Activated naive CD4-positive, alpha-beta T cell treated with anti-CD3 and anti-CD28 coated beads, Interleukin-2, amount 50 U/mL, for 16 hours (primary cell): ENCODE measurements around the gene EFNA4.

ENCODE experiments used
- DNase-seq: peaks from one replicate; pipeline ENCODE4 v3.0.0-alpha.2; 2020

The EFNA4 gene

GRCh38 chr1:155063550-155064110 lies at the start of gene EFNA4:
TSS of gene EFNA4 (plus strand) at chr1:155063740. CDS start at chr1:155063824, 84 bp downstream.
- peak; percentile 87 for DNase-seq

DNA sequence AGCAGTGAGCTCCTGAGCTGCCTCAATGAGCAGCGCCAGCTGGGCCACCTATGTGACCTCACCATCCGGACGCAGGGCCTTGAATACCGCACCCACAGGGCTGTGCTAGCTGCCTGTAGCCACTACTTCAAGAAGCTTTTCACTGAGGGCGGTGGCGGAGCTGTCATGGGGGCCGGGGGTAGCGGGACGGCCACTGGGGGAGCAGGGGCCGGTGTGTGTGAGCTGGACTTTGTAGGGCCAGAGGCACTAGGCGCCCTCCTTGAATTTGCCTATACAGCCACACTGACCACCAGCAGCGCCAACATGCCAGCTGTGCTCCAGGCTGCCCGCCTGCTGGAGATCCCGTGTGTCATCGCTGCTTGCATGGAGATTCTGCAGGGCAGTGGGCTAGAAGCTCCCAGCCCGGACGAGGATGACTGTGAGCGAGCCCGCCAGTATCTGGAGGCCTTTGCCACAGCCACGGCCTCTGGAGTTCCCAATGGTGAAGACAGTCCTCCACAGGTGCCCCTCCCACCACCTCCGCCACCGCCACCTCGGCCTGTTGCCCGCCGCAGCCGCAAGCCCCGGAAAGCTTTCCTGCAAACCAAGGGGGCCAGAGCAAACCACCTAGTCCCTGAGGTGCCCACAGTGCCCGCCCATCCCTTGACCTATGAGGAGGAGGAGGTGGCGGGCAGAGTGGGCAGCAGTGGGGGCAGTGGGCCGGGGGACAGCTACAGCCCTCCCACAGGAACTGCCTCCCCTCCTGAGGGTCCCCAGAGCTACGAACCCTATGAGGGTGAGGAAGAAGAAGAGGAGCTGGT lies 48.6 kb upstream of the EFNA4 start:
- peak; percentile 7 for DNase-seq

DNA sequence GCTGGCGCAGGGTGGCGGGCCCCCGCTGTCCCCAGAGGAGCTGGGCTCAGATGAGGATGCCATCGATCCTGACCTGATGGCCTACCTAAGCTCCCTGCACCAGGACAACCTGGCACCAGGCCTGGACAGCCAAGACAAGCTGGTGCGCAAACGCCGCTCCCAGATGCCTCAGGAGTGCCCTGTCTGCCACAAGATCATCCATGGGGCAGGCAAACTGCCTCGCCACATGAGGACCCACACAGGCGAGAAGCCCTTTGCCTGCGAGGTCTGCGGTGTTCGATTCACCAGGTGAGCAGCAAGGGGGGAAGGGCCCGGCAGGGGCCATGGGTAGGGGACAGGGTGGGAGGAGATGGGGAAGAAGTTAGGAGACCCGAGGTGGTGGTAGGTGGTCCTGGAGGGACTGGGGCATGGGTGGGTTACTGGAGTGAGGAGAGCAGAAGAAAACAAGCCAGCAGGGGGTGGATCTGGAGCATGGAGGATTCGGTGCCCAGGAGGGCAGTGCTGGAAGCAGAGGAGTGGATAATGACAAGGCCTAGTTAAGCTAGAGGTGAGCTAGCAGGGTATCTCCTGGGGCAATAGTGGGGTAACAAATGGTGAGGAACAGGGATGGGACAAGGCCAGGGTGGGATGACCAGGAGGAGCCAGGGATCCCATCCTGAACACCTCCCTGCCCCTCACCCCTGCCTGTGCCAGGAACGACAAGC lies 47.9 kb upstream of the EFNA4 start:
- no peak for DNase-seq

GRCh38 chr1:155016231-155016831 lies 47.2 kb upstream of the EFNA4 start:
- no peak for DNase-seq

GRCh38 chr1:155017041-155017945 lies 46.2 kb upstream of the EFNA4 start:
- DNase-seq = peak; percentile 95

DNA sequence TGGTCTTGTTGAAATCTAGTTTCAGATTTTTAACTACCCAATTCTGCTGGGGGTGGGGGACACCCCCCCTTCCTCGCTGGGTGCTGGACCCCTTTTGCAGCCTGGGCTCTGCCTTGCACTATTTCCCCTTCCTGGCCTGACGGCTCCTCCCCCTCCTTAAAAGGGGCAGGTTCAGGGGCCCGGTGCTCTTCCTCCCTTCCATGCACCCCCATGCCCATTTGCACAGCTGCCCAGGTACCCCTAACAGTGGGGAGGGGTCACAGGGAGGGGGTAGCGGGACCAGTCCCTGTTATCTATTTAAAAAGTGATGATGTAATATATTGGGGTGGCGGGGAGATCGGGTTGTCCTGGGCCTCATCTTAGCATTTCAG lies 45.6 kb upstream of the EFNA4 start:
- no peak for DNase-seq

DNA sequence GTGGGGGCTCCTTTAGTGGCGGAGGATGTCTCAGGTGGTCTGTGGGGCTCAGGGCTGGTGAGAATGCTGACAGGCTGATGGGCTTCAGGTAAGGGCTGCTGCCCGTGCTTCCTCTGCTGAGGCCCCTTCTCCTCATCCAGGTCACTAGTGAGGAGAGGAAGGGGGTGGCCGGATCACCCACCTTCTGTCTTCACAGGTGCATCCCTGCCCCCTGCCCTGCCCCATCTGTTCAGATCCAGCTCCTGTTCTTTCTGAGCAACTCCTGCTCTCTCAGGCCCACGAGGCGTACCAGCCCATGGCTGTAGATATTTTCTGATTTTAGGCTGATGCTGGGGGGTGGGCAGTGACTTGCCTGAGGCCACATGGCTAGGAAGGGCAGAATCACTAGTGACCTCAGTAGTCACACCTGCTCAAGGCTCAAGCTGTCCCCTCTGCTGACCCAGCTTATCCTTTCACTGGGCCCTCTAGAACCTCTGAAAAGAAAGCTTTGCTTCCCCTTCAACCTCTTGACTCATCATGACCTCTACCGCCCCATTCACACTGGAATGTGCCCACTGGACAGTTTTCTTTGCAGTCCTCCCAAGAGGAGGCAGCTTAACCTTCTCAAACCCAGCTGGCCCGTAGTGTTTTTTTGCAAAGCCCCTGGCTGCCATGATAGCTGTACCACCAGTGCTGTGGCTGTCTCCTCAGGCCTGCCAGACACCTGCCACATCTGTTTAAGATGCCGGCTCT lies 44.8 kb upstream of the EFNA4 start:
- DNase-seq = no peak

- no peak for DNase-seq
These were observed 43.9 kb upstream of the EFNA4 start for GRCh38 chr1:155019377-155020245.

DNA sequence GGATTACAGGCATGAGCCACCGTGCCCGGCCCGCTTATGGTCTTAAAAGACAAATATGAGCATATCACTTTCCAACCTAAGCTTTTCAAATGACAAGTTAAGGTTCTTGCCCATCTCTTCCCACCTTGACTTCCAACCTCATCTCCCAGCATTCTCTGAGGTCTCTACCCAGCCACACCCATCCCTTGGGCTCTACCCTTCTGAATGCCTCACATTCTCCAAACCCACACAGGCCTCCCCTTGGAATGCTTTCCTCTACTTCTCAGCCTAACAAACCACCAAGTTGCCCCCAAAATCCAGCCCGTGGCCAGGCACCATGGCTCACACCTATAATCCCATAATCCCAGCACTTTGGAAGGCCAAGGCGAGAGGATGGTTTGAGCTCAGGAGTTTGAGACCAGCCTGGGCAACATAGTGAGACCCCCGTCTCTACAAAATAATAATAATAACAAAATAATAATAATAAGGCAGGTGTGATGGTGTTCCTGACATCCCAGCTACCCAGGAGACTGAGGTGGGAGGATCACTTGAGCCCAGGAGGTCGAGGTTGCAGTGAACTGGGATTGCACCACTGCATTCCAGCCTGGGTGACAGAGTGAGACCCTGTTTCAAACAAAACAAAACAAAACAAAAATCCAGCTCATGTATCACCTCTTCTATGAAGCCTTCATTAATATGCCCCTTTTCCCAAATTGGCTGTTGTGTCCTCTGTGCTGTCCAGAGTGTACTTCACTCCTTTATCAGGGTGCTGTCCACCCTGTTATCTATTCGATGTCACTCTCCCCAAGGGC lies 41.2 kb upstream of the EFNA4 start:
- no peak for DNase-seq

- DNase-seq = no peak
These were observed 40.7 kb upstream of the EFNA4 start for GRCh38 chr1:155022927-155023236.

DNA sequence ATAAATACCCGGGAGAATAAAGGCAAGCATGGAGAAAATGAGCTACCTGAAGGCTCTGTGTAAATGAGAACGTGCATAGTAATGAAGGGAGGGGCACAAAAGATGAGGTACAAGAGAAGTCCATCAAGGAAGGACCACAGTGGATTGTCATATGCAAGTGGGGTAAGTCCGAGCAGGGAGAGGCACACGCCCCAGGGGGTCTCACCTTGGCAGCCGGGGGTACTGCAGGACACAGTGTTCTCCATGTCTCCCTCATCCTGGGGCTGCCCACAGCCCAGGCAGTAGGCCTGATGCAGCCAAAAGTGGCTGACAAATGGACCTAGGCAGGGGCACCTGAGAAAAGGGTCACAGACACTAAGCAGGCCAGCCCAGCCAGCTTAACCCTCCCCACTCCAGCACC lies 39.9 kb upstream of the EFNA4 start:
- no peak for DNase-seq

- DNase-seq = no peak
These were observed 39.2 kb upstream of the EFNA4 start for GRCh38 chr1:155024315-155024714.

GRCh38 chr1:155026154-155026553 lies 37.4 kb upstream of the EFNA4 start:
- DNase-seq = no peak

GRCh38 chr1:155026588-155026987 lies 37.0 kb upstream of the EFNA4 start:
- DNase-seq = no peak

DNA sequence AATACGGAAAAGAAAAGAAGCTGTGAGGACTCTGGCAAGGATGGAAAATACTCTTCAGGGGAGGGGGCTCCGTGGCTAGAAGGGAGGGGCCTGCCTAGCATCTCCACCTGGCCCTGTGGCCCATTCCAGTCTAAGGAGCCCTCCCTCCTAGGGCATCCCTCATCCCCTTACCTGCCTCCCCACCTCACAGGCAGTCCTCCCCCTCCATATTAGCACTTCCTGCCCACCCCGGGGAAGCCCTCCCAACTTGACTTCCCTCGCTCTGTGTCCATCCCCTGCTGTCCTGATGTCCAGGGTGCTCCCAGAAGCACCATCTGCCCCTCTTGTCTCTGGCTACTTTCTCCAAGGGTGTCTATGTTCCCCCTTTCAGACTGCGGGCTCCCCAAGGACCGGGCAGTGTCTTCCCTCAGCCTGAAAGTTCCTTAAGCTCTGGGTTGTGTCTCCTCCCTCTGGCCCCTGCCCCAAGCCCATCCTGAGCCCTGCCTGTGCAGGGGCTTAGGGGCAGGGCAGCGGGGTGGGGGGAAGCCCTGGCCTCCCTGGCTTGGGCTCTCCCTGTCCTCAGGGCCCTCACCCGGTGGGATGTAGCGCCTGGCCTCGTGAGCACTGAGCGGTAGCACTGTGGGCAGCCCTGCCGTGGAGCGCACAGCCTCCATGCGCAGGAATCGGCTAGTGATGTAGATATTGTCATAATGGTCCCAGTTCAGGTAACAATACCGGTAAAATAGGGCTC lies 33.9 kb upstream of the EFNA4 start:
- DNase-seq = no peak

DNA sequence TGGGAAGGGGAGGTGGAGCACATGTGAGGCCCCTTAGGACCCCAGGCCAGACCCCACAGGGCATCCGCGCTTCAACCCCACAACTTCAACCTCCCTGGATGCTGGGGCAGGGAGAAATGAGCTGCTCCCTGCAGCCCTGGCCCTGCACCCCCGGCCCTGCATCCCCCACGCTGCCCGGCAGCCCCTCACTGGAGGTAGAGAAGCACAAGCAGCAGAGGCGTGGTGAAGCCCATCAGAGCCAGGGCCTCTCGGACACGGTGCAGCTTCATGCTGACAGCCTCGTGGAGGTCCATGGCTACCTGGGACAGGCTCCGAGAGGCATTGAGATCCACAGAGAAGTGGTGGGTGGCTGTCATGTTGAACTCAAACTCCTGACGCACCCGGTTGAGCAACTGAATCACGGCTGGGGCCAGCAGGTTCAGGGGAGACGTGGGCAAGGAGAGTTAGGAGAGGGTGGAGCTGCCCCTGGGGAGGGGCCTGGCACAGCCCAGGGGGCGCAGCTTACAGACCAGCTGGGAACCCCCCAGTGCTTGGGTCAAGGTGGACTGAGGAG lies 33.2 kb upstream of the EFNA4 start:
- no peak for DNase-seq

GRCh38 chr1:155030899-155031298 lies 32.6 kb upstream of the EFNA4 start:
- no peak for DNase-seq

- no peak for DNase-seq
These were observed 30.7 kb upstream of the EFNA4 start for GRCh38 chr1:155032886-155033285.

- no peak for DNase-seq
These were observed 30.0 kb upstream of the EFNA4 start, which contains the start of the genes DCST1 and DCST2 for GRCh38 chr1:155033524-155033923. TSS of gene DCST1 (plus strand) at chr1:155033824. CDS start at chr1:155034037, 213 bp downstream. TSS of gene DCST2 (minus strand) at chr1:155033781. CDS start at chr1:155033701, 80 bp downstream.
